Measurements from ENCODE around the gene SYT9. TPM values are rescaled to one million over a fixed set of nuclear protein-coding genes. Genes with fewer than 3 reads are reported as not detected.

SYT9 gene
- total and polyA plus RNA-seq, 10 donors, result 0.02 to 0.39 (median 0.08) TPM; not detected in 4

DNA sequence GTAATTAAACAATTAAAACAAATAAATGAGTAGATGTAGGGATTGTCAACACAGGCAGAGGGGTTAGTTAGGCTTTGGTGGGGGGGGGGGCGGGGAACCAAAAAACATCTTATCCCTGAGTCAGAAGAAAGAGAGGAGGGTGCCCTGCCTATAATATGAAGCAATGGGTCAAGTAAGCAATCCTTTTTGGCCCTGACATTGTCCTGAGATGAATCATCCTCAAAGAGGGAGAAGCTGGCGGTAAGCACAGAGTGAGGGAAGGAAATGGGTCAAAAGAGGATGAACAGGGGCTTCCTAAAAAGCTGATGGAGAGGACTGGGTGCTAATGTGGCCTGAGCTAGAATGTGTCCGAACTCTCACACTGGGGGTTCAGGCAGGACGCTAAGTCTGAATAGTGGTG lies 238.3 kb downstream of the SYT9 start:
- Histone ChIP-seq H3K27ac (no peak overlapping the region), H3K9me3 (no peaks in the 10 kb centered on the region), H3K27me3 (replicated peaks in 1 of 7) (no peaks in the 10 kb centered on the region), H3K4me1 (peaks cover 10 to 39% (median 18%) of the 10 kb centered on the region in 6 donors), H3K4me3 (no peak overlapping the region), H3K36me3 (no peaks in the 10 kb centered on the region)
- TF ChIP-seq POLR2AphosphoS5 (IDR thresholded peaks at IDR 0.05) (no peak), POLR2A (IDR thresholded peaks at IDR 0.05) (no peak)
- TF ChIP-seq, protein P1, sequence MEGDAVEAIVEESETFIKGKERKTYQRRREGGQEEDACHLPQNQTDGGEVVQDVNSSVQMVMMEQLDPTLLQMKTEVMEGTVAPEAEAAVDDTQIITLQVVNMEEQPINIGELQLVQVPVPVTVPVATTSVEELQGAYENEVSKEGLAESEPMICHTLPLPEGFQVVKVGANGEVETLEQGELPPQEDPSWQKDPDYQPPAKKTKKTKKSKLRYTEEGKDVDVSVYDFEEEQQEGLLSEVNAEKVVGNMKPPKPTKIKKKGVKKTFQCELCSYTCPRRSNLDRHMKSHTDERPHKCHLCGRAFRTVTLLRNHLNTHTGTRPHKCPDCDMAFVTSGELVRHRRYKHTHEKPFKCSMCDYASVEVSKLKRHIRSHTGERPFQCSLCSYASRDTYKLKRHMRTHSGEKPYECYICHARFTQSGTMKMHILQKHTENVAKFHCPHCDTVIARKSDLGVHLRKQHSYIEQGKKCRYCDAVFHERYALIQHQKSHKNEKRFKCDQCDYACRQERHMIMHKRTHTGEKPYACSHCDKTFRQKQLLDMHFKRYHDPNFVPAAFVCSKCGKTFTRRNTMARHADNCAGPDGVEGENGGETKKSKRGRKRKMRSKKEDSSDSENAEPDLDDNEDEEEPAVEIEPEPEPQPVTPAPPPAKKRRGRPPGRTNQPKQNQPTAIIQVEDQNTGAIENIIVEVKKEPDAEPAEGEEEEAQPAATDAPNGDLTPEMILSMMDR (IDR thresholded peaks at IDR 0.05 in 8 of 11, conservative IDR thresholded peaks at IDR 0.05 in 3 of 11), result no peak
- intact Hi-C loops (cut with DNase I; ENCODE audit: low total_unique reads), result no loop called here
- no peak for DNase-seq
- WGBS, 5 donors, result 70 to 87% (median 82%) methylated on average over 4 of the region's 4 CpGs

DNA sequence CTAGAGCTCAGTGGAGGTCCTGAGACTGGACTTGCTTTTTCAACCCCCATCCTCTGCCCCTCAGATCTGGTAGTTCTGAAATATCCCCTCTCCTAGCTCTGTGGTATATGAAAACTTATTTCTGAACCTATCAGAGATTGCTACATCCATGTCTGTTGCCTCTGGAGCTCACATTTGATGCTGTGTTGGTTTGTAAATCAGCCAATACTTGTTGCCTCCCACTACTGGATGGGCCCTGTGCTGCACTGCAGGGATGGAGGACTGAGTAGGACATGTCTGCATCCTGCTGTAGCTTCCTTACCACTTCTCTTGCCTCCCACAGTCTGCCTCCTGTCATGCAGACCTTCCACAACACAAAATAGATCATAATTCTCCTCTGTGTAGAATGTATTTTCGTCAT lies 238.8 kb downstream of the SYT9 start:
- Histone ChIP-seq H3K27ac (no peak overlapping the region), H3K9me3 (no peaks in the 10 kb centered on the region), H3K36me3 (no peaks in the 10 kb centered on the region), H3K4me1 (peaks cover 10 to 44% (median 19%) of the 10 kb centered on the region in 6 donors), H3K4me3 (no peak overlapping the region), H3K27me3 (replicated peaks in 1 of 7) (no peaks in the 10 kb centered on the region)
- TF ChIP-seq, protein P1 (IDR thresholded peaks at IDR 0.05 in 8 of 11, conservative IDR thresholded peaks at IDR 0.05 in 3 of 11), result no peak
- TF ChIP-seq POLR2A (IDR thresholded peaks at IDR 0.05) (no peak), POLR2AphosphoS5 (IDR thresholded peaks at IDR 0.05) (no peak)
- 68 to 96% (median 77%) methylated on average over 1 of the region's 1 CpG for WGBS, 5 donors
- intact Hi-C loops (cut with DNase I; ENCODE audit: low total_unique reads), result no loop called here
- DNase-seq, result no peak

DNA sequence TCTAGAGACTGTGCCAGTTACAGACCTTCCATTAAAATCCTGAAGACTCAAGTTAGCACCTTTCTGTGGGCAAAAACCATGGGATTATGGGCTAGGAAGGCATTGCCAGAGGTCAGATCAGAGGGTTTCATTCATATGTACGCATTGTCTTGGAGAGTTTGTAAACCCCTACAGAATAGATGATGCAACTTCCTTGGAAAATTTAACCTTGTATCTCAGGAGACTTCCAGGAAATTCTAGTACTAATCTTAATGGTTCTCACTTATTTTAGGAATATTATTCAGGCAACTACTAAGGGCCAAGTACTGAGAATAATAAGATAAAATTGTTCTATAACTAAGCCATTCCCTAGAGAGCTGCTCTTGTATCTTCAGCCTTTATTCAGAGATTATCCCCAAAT lies 240.5 kb downstream of the SYT9 start:
- TF ChIP-seq, protein P1 (IDR thresholded peaks at IDR 0.05 in 8 of 11, conservative IDR thresholded peaks at IDR 0.05 in 3 of 11), result no peak
- TF ChIP-seq POLR2AphosphoS5 (IDR thresholded peaks at IDR 0.05) (no peak), POLR2A (IDR thresholded peaks at IDR 0.05) (no peak)
- intact Hi-C loops (cut with DNase I; ENCODE audit: low total_unique reads), result no loop called here
- H3K4me3 ChIP-seq, result no peak overlapping the region
- H3K36me3 ChIP-seq, result no peaks in the 10 kb centered on the region
- H3K4me1 ChIP-seq, result peaks cover 20 to 61% (median 35%) of the 10 kb centered on the region in 6 donors
- no peaks in the 10 kb centered on the region for H3K27me3 ChIP-seq (replicated peaks in 1 of 7)
- H3K9me3 ChIP-seq, result no peaks in the 10 kb centered on the region
- 73 to 84% (median 76%) methylated on average over 1 of the region's 1 CpG for WGBS, 5 donors
- no peak for DNase-seq
- peak overlapping the region in 1 of 8 donors; percentile 1 for H3K27ac ChIP-seq

DNA sequence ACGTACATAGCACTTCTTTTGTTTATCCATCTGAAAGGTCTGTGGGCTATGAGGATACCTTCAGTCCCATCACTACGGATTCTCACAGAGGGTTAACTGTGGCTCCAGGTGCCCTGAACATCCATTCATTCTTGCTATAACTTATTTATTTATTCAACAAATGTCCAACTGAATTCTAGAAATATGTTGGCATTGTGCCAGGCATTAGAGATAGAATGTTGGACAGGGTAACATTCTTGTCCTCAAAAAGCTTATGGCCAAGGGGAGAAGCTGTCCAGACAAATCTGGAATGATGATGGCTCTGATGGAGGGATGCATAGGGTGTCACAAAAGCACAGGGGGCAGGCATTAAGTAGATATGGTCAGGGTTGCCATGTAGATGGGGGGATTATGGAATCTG lies 242.0 kb downstream of the SYT9 start:
- DNase-seq, result no peak
- TF ChIP-seq, protein P1 (IDR thresholded peaks at IDR 0.05 in 8 of 11, conservative IDR thresholded peaks at IDR 0.05 in 3 of 11), result no peak
- TF ChIP-seq POLR2AphosphoS5 (IDR thresholded peaks at IDR 0.05) (no peak), POLR2A (IDR thresholded peaks at IDR 0.05) (no peak)
- H3K9me3 ChIP-seq, result no peaks in the 10 kb centered on the region
- H3K4me3 ChIP-seq, result no peak overlapping the region
- peaks cover 20 to 75% (median 46%) of the 10 kb centered on the region in 6 donors for H3K4me1 ChIP-seq
- no peak overlapping the region for H3K27ac ChIP-seq
- intact Hi-C loops (cut with DNase I; ENCODE audit: low total_unique reads), result no loop called here
- no peaks in the 10 kb centered on the region for H3K27me3 ChIP-seq (replicated peaks in 1 of 7)
- WGBS, 5 donors, result 74 to 96% (median 88%) methylated on average over 2 of the region's 2 CpGs
- no peaks in the 10 kb centered on the region for H3K36me3 ChIP-seq
